HEK293 (cell line): ENCODE measurements around the gene THSD7A.

Experiments used
- CTCF ChIA-PET: fragments of 350-600 bp; formaldehyde crosslinking; extraction: SDS; loops from one replicate; lab custom pipeline; 2021; ENCODE audit warnings: antibody characterized with exemption; lab: Yijun Ruan, JAX
- POLR2A ChIA-PET: fragments of 300-600 bp; formaldehyde crosslinking; extraction: SDS; loops from one replicate; lab custom pipeline; 2020; ENCODE audit warnings: antibody characterized with exemption, inconsistent platforms; lab: Yijun Ruan, JAX
- H3K27ac ChIP-seq: fragments of 200-500 bp; sonication (Bioruptor generic); 2 replicates; pipeline ENCODE4 v1.5.1; 2014; ENCODE audit warnings: low read depth, low read length, control low read depth, inconsistent platforms; ENCODE audit errors: extremely low read depth
- H3K36me3 ChIP-seq, 2 experiments: fragments of 200-500 bp in 1 of 2; sonication (Bioruptor generic) in 1 of 2; 1 replicate in 1 of 2; 2 replicates in 1 of 2; pipeline ENCODE4 v1.5.1; 2014 to 2017; ENCODE audit warnings: inconsistent platforms in 2 of 2, low read length in 2 of 2; ENCODE audit not compliant: control insufficient read depth in 2 of 2, insufficient read depth in 1 of 2
- H3K4me1 ChIP-seq: fragments of 200-500 bp; sonication (Bioruptor generic); 2 replicates; pipeline ENCODE4 v1.5.1; 2014; ENCODE audit warnings: mild to moderate bottlenecking, low read length, inconsistent platforms; ENCODE audit not compliant: control insufficient read depth, insufficient read depth
- H3K4me3 ChIP-seq: 2 replicates; pipeline ENCODE4 v1.5.1; 2011; ENCODE audit warnings: low read depth, mild to moderate bottlenecking, control low read depth, low read length, moderate library complexity
- H3K9me3 ChIP-seq: fragments of 200-500 bp; sonication (Bioruptor generic); 2 replicates; pipeline ENCODE4 v1.5.1; 2014; ENCODE audit warnings: low read depth, low read length, inconsistent platforms; ENCODE audit not compliant: control insufficient read depth, insufficient read depth
- CTCF ChIP-seq: fragments of 450-650 bp; formaldehyde crosslinking; IDR thresholded peaks from 2 replicates; pipeline ENCODE4 v1.5.1; 2016; ENCODE audit warnings: missing biosample characterization, missing genetic modification characterization
- GLIS1 ChIP-seq: fragments of 450-650 bp; formaldehyde crosslinking; IDR thresholded peaks from 2 replicates; pipeline ENCODE4 v1.5.1; 2016; ENCODE audit warnings: missing biosample characterization, missing genetic modification characterization
- GLIS2 ChIP-seq: fragments of 450-650 bp; formaldehyde crosslinking; IDR thresholded peaks from 2 replicates; pipeline ENCODE4 v1.5.1; 2016; ENCODE audit warnings: missing biosample characterization, missing genetic modification characterization
- HOXA7 ChIP-seq: sonication (generic); formaldehyde crosslinking; IDR thresholded peaks from 2 replicates; pipeline ENCODE4 v1.8.1; 2022; ENCODE audit warnings: missing genetic modification reagents, borderline replicate concordance
- KLF1 ChIP-seq: fragments of 450-650 bp; formaldehyde crosslinking; IDR thresholded peaks from 2 replicates; pipeline ENCODE4 v1.5.1; 2016; ENCODE audit warnings: missing biosample characterization, missing genetic modification characterization
- KLF8 ChIP-seq: fragments of 450-650 bp; formaldehyde crosslinking; IDR thresholded peaks from 2 replicates; pipeline ENCODE4 v1.5.1; 2016; ENCODE audit warnings: missing biosample characterization, missing genetic modification characterization
- MEIS1 ChIP-seq: sonication (generic); formaldehyde crosslinking; IDR thresholded peaks from 2 replicates; pipeline ENCODE4 v1.8.1; 2022; ENCODE audit warnings: missing genetic modification reagents, mild to moderate bottlenecking, borderline replicate concordance
- MYNN ChIP-seq: fragments of 450-650 bp; formaldehyde crosslinking; IDR thresholded peaks from 2 replicates; pipeline ENCODE4 v1.5.1; 2016; ENCODE audit warnings: missing biosample characterization, missing genetic modification characterization, borderline replicate concordance
- PRDM10 ChIP-seq: fragments of 450-650 bp; formaldehyde crosslinking; IDR thresholded peaks from 2 replicates; pipeline ENCODE4 v1.5.1; 2016; ENCODE audit warnings: missing biosample characterization, missing genetic modification characterization
- YY1 ChIP-seq: fragments of 450-650 bp; formaldehyde crosslinking; IDR thresholded peaks from 2 replicates; pipeline ENCODE4 v1.5.1; 2018; ENCODE audit warnings: missing biosample characterization, missing genetic modification characterization
- ZBTB1 ChIP-seq: fragments of 450-650 bp; formaldehyde crosslinking; IDR thresholded peaks from 2 replicates; pipeline ENCODE4 v1.5.1; 2016; ENCODE audit warnings: missing biosample characterization, missing genetic modification characterization
- ZBTB21 ChIP-seq: fragments of 450-650 bp; formaldehyde crosslinking; IDR thresholded peaks from 2 replicates; pipeline ENCODE4 v1.5.1; 2017; ENCODE audit warnings: missing biosample characterization, missing genetic modification characterization
- ZNF114 ChIP-seq: fragments of 450-650 bp; formaldehyde crosslinking; IDR thresholded peaks from 2 replicates; pipeline ENCODE4 v1.5.0; 2017; ENCODE audit warnings: missing biosample characterization, missing genetic modification characterization
- ZNF155 ChIP-seq: fragments of 450-650 bp; formaldehyde crosslinking; IDR thresholded peaks from 2 replicates; pipeline ENCODE4 v1.5.1; 2016; ENCODE audit warnings: missing biosample characterization, missing genetic modification characterization
- ZNF169 ChIP-seq: fragments of 450-650 bp; formaldehyde crosslinking; IDR thresholded peaks from 2 replicates; pipeline ENCODE4 v1.5.1; 2016; ENCODE audit warnings: missing biosample characterization, missing genetic modification characterization
- ZNF174 ChIP-seq: fragments of 450-650 bp; formaldehyde crosslinking; IDR thresholded peaks from 2 replicates; pipeline ENCODE4 v1.5.0; 2017; ENCODE audit warnings: missing biosample characterization, mild to moderate bottlenecking, missing genetic modification characterization
- ZNF214 ChIP-seq: fragments of 450-650 bp; formaldehyde crosslinking; IDR thresholded peaks from 2 replicates; pipeline ENCODE4 v1.5.1; 2017; ENCODE audit warnings: missing biosample characterization, mild to moderate bottlenecking, missing genetic modification characterization, borderline replicate concordance
- ZNF26 ChIP-seq: fragments of 450-650 bp; formaldehyde crosslinking; IDR thresholded peaks from 2 replicates; pipeline ENCODE4 v1.5.1; 2016; ENCODE audit warnings: missing biosample characterization, missing genetic modification characterization
- ZNF416 ChIP-seq: fragments of 450-650 bp; formaldehyde crosslinking; IDR thresholded peaks from 2 replicates; pipeline ENCODE4 v1.5.1; 2016; ENCODE audit warnings: missing biosample characterization, missing genetic modification characterization
- ZNF510 ChIP-seq: fragments of 450-650 bp; formaldehyde crosslinking; IDR thresholded peaks from 2 replicates; pipeline ENCODE4 v1.5.1; 2018; ENCODE audit warnings: mild to moderate bottlenecking, missing genetic modification characterization, missing biosample characterization; ENCODE audit not compliant: insufficient replicate concordance
- ZNF513 ChIP-seq: fragments of 450-650 bp; IDR thresholded peaks from 2 replicates; pipeline ENCODE4 v1.5.1; 2018; ENCODE audit warnings: missing biosample characterization, missing genetic modification characterization
- ZNF514 ChIP-seq: fragments of 450-650 bp; formaldehyde crosslinking; IDR thresholded peaks from 2 replicates; pipeline ENCODE4 v1.5.1; 2016; ENCODE audit warnings: missing biosample characterization, missing genetic modification characterization
- ZNF544 ChIP-seq: fragments of 450-650 bp; formaldehyde crosslinking; IDR thresholded peaks from 2 replicates; pipeline ENCODE4 v1.5.0; 2017; ENCODE audit warnings: missing biosample characterization, missing genetic modification characterization
- ZNF654 ChIP-seq: fragments of 450-650 bp; formaldehyde crosslinking; IDR thresholded peaks from 2 replicates; pipeline ENCODE4 v1.5.1; 2016; ENCODE audit warnings: low read depth, missing biosample characterization, missing genetic modification characterization
- ZNF670 ChIP-seq: fragments of 450-650 bp; formaldehyde crosslinking; IDR thresholded peaks from 2 replicates; pipeline ENCODE4 v1.5.1; 2016; ENCODE audit warnings: missing biosample characterization, missing genetic modification characterization, low read depth
- ZNF677 ChIP-seq: fragments of 450-650 bp; IDR thresholded peaks from 2 replicates; pipeline ENCODE4 v1.5.0; 2018; ENCODE audit warnings: missing biosample characterization, mild to moderate bottlenecking, missing genetic modification characterization, moderate library complexity
- ZNF776 ChIP-seq: fragments of 450-650 bp; formaldehyde crosslinking; IDR thresholded peaks from 2 replicates; pipeline ENCODE4 v1.5.0; 2017; ENCODE audit warnings: missing biosample characterization, missing genetic modification characterization, borderline replicate concordance
- ZSCAN30 ChIP-seq: fragments of 450-650 bp; IDR thresholded peaks from 2 replicates; pipeline ENCODE4 v1.5.1; 2018; ENCODE audit warnings: missing biosample characterization, mild to moderate bottlenecking, missing genetic modification characterization, moderate library complexity

Gene THSD7A

GRCh38 chr7:11710377-11710776 lies 121.6 kb downstream of the THSD7A start:
- Histone ChIP-seq H3K36me3 (no peaks in the 10 kb centered on the region), H3K27ac (no peak overlapping the region), H3K4me3 (no peak overlapping the region), H3K4me1 (peaks cover 8% of the 10 kb centered on the region), H3K9me3 (no peaks in the 10 kb centered on the region)
- TF ChIP-seq ZNF510 (tag by site-specific recombination) (no peak), MYNN (no peak), ZNF677 (tag by site-specific recombination) (no peak), HOXA7 (CRISPR knock-in tag) (no peak), ZNF416 (tag by site-specific recombination) (no peak), ZNF114 (tag by site-specific recombination) (no peak), KLF1 (tag by site-specific recombination) (no peak), ZBTB21 (tag by site-specific recombination) (no peak), ZNF544 (tag by site-specific recombination) (no peak), ZNF514 (tag by site-specific recombination) (no peak), CTCF (tag by site-specific recombination) (no peak), ZNF654 (no peak), ZNF174 (tag by site-specific recombination) (no peak), YY1 (tag by site-specific recombination) (no peak), ZNF26 (tag by site-specific recombination) (no peak), PRDM10 (tag by site-specific recombination) (no peak), ZNF513 (tag by site-specific recombination) (no peak), GLIS1 (tag by site-specific recombination) (no peak)
- POLR2A ChIA-PET = no interaction called here
- CTCF ChIA-PET = no interaction called here

GRCh38 chr7:11709196-11709595 lies 122.8 kb downstream of the THSD7A start:
- CTCF ChIA-PET = no interaction called here
- TF ChIP-seq ZNF169 (tag by site-specific recombination) = no peak
- no peak for TF ChIP-seq KLF8 (tag by site-specific recombination)
- no peak for TF ChIP-seq ZNF155 (tag by site-specific recombination)
- no peak for TF ChIP-seq ZNF214
- no peak for TF ChIP-seq MEIS1 (CRISPR knock-in tag)
- no peak for TF ChIP-seq ZNF670
- TF ChIP-seq GLIS2 (tag by site-specific recombination) = no peak
- TF ChIP-seq ZBTB1 (tag by site-specific recombination) = no peak
- TF ChIP-seq ZNF776 (tag by site-specific recombination) = no peak
- no peak for TF ChIP-seq ZSCAN30
- no peak overlapping the region for H3K4me3 ChIP-seq
- H3K4me1 ChIP-seq = peaks cover 8% of the 10 kb centered on the region
- no peaks in the 10 kb centered on the region for H3K36me3 ChIP-seq
- H3K9me3 ChIP-seq = no peaks in the 10 kb centered on the region
- no peak overlapping the region for H3K27ac ChIP-seq
- POLR2A ChIA-PET = no interaction called here
